ENCODE data around the gene ATG2B.

ATG2B gene

GRCh38 chr14:96316087-96316486 is 47.1 kb downstream of the ATG2B start:
- in situ Hi-C loops (cut with MboI; ENCODE audit: low sequenced_read_pairs), result no loop called here

GRCh38 chr14:96310906-96311305 is 52.2 kb downstream of the ATG2B start:
- in situ Hi-C loops (cut with MboI; ENCODE audit: low sequenced_read_pairs), result no loop called here

- in situ Hi-C loops (cut with MboI; ENCODE audit: low sequenced_read_pairs), result no loop called here
These were observed 53.2 kb downstream of the ATG2B start for GRCh38 chr14:96309896-96310330.

GRCh38 chr14:96309133-96309895 is 53.8 kb downstream of the ATG2B start:
- in situ Hi-C loops (cut with MboI; ENCODE audit: low sequenced_read_pairs), result no loop called here

- in situ Hi-C loops (cut with MboI; ENCODE audit: low sequenced_read_pairs), result no loop called here
These were observed 55.7 kb downstream of the ATG2B start for GRCh38 chr14:96307434-96307833.

GRCh38 chr14:96304956-96305355 is 58.2 kb downstream of the ATG2B start:
- in situ Hi-C loops (cut with MboI; ENCODE audit: low sequenced_read_pairs), result no loop called here

GRCh38 chr14:96303981-96304380 is 59.2 kb downstream of the ATG2B start:
- in situ Hi-C loops (cut with MboI; ENCODE audit: low sequenced_read_pairs), result no loop called here

- in situ Hi-C loops (cut with MboI; ENCODE audit: low sequenced_read_pairs), result loop anchor here (10.0 kb wide), 1 partner anchor 125 kb away; no protein-coding TSS in a partner anchor
These were observed 63.7 kb downstream of the ATG2B start for GRCh38 chr14:96299441-96299840.

GRCh38 chr14:96297997-96298515 is 65.1 kb downstream of the ATG2B start:
- in situ Hi-C loops (cut with MboI; ENCODE audit: low sequenced_read_pairs), result loop anchor here (10.0 kb wide), 1 partner anchor 127 kb away; no protein-coding TSS in a partner anchor

- in situ Hi-C loops (cut with MboI; ENCODE audit: low sequenced_read_pairs), result loop anchor here (10.0 kb wide), 1 partner anchor 128 kb away; no protein-coding TSS in a partner anchor
These were observed 66.1 kb downstream of the ATG2B start for GRCh38 chr14:96297000-96297399.

- in situ Hi-C loops (cut with MboI; ENCODE audit: low sequenced_read_pairs), result loop anchor here (10.0 kb wide), 1 partner anchor 131 kb away; no protein-coding TSS in a partner anchor
These were observed 68.9 kb downstream of the ATG2B start for GRCh38 chr14:96294246-96294645.

- in situ Hi-C loops (cut with MboI; ENCODE audit: low sequenced_read_pairs), result no loop called here
These were observed 75.3 kb downstream of the ATG2B start for GRCh38 chr14:96287856-96288255.

GRCh38 chr14:96286251-96286650 is 76.9 kb downstream of the ATG2B start:
- in situ Hi-C loops (cut with MboI; ENCODE audit: low sequenced_read_pairs), result no loop called here

GRCh38 chr14:96285667-96286066 is 77.5 kb downstream of the ATG2B start:
- in situ Hi-C loops (cut with MboI; ENCODE audit: low sequenced_read_pairs), result no loop called here

GRCh38 chr14:96284430-96284829 is 78.7 kb downstream of the ATG2B start:
- in situ Hi-C loops (cut with MboI; ENCODE audit: low sequenced_read_pairs), result no loop called here

- in situ Hi-C loops (cut with MboI; ENCODE audit: low sequenced_read_pairs), result no loop called here
These were observed 79.1 kb downstream of the ATG2B start for GRCh38 chr14:96284008-96284407.

- in situ Hi-C loops (cut with MboI; ENCODE audit: low sequenced_read_pairs), result no loop called here
These were observed 81.7 kb downstream of the ATG2B start for GRCh38 chr14:96281486-96281885.

- in situ Hi-C loops (cut with MboI; ENCODE audit: low sequenced_read_pairs), result no loop called here
These were observed 83.0 kb downstream of the ATG2B start for GRCh38 chr14:96280104-96280503.

- in situ Hi-C loops (cut with MboI; ENCODE audit: low sequenced_read_pairs), result no loop called here
These were observed 83.6 kb downstream of the ATG2B start for GRCh38 chr14:96279564-96279963.

GRCh38 chr14:96277890-96278289 is 85.3 kb downstream of the ATG2B start:
- in situ Hi-C loops (cut with MboI; ENCODE audit: low sequenced_read_pairs), result no loop called here

- in situ Hi-C loops (cut with MboI; ENCODE audit: low sequenced_read_pairs), result no loop called here
These were observed 87.7 kb downstream of the ATG2B start for GRCh38 chr14:96275177-96276112.

All from HL-60/S4 (cell line).